CD1c-positive myeloid dendritic cell (primary cell): Measurements from ENCODE around the gene SPINK2.
A peak's percentile ranks its signal among the peaks of the same experiment; 100 is the strongest.

Source experiments
- DNase-seq: peaks from one replicate; pipeline ENCODE4 v3.0.0-alpha.2; 2016; ENCODE audit errors: extremely low spot score

SPINK2 gene

DNA sequence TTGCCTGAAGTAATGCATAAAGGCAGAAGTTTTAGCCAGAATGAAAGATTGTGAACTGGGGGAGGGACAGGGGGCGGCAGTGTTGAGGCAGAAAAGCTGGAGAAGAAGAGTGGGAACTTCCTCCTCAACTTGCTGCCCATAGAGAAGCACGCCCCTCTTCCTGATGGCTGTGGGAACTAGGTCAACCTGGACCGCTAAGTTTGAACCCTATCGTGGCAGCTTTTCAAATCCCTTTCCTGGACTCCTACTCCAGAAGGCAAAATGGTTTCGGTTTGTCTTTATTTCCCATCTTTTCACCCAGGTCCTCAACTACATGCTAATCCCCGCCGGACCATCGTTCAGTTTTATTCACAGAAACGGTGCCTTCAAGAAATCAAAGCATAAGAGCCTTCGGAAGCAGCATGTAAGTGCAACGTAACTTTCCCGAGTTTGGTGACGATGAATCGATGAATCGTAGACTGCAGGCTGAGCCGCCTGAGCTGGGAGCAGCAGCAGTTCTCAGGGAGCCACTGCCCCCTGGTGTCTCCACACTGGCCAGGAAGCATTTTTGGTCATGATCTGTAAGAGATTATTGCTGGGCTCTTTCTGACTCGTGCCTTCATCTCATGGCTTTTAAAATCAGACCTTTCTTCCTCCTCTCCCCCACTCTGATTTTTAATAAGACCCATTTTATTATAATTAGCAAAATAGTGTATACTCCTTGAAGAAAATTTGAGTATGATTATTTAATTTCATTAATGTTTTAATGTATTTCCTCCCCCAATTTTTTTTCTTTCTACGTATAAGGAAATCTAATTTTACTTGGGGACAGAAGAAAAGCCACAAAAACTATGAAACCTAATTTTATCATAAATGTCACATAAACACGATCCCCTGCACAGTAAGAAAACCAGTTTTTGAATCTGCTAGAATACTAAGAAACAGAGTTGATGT, 21.4 kb downstream of the SPINK2 start:
- peak; percentile 82 for DNase-seq

DNA sequence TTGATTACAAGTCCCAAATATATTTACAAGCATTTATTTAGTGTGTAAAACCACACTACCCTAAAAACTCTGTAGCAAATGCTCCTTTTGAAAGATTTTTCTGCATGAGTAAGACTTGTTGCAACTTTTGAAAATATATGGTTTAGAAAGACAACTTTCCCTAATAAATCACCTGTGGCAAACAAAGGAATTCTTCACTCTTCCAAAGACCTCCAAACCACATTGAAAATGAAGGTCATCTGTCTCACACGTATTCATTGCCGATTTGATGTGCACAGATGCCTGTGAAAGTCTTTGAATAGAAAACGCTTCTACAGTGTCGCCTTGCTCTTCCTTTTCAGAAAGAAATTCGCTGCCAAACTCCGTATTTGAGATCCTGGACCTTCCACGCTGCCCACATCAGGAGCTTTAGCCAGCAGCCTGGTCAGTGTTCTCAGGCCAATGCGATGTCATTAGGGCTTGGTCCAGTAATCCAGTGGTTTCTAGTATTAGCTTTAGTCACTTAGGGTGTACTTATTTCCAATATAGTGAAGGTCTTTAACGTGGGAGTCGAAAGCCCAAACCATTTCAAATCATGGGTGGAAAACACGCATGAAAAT, 22.2 kb downstream of the SPINK2 start:
- DNase-seq, result no peak

DNA sequence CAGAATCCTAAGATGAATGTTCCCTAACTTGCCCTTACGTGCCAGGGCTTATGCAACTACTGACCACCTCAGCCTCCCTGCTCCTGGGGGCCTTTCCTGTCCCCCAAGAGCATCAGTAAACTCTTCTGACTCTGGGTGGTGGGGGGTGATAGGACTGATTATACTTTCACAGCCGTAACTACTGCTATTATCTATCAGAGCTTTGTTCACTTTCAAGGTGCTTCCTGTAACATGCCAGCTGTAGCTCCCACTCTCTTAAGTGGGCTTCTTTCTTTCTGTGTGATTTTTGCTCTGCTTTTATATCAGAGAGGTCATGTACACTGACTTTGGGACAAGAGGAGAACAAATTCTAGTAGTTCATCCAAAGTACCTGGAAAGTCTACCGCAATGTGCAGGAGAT, 25.3 kb downstream of the SPINK2 start:
- no peak for DNase-seq

DNA sequence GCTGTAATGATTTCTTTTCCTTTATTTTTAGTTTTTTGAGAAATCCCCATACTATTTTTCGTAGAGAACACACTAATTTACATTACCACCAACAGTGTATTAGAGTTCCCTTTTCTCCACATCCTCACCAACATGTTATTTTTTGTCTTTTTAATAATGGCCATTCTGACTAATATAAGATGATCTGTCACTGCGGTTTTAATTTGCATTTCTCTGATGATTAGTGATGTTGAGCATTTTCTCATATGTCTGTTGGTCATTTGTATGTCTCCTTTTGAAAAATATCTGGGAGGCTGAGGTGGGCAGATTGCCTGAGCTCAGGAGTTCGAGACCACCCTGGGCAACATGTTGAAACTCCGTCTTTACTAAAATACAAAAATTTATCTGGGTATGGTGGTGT, 30.2 kb downstream of the SPINK2 start:
- no peak for DNase-seq

DNA sequence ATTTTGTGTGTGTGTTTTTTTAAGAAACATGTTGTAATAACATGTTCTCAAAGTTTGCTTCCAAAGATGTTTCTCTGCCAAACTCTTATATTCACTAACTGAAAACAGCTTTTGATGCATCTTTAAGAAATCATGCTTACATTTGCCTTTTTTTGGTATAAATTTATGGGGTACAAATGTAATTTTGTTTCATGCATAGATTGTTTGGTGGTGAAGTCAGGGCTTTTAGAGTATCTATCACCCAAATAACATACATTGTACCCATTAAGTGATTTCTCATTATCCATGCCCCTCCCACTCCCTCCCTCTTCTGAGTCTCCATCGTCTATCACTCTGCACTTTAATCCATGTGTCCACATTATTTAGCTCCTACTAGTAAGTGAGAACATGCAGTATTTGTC, 30.8 kb downstream of the SPINK2 start:
- no peak for DNase-seq

DNA sequence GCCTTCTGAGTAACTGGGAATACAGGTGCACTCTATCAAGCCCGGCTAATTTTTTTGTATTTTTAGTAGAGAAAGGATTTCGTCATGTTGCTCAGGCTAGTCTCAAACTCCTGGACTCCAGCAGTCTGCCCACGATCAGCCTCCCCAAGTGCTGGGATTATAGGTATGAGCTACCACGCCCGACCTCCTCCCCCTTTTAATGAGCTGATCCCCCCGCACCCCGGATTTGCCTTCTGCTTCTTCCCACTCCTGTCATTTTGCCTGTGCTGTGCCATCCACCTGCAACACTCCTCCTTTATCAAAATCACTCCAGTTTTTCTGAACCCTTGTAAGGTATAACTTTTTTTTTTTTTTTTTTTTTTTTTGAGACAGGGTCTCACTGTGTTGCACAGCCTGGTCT, 33.4 kb downstream of the SPINK2 start:
- DNase-seq, result no peak

DNA sequence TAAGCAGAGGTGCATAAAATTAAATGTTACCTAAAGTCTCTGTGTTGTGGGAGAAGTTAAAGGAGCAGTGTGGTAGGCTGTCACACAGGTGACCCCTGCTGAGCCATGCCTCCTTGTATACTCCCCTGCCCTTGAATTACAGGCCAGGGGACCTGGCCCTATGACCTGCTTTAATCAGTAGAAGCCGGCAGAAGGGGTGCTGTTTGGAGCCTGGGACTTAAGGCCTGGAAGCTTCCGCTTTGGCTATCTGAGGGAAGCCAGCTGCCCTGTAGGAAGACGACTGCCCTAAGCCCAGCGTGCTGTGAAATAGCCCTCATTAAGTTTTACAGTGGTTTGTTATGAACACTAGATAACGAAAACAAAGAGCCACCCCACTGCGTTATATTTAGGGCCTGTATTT, 34.1 kb downstream of the SPINK2 start:
- DNase-seq, result no peak

DNA sequence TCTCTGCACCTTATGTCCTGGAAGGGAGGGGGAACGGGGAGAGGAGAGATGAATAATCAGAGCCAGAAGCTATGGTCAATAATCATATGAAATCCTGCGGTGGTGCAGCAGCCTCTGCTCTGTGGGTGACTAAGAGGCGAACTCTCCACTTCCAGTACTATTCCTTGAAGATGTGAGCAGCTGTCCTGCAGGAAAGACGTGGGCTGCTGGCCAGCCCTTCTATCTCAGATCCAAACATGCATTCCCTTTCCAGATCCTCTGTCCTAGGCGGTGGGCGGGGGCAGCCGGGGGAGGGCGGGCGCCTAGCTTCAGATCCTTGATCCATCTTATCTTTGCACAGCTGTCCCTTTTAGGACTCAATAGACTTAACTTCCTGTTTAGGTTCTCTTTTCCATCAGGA, 34.5 kb downstream of the SPINK2 start:
- no peak for DNase-seq

DNA sequence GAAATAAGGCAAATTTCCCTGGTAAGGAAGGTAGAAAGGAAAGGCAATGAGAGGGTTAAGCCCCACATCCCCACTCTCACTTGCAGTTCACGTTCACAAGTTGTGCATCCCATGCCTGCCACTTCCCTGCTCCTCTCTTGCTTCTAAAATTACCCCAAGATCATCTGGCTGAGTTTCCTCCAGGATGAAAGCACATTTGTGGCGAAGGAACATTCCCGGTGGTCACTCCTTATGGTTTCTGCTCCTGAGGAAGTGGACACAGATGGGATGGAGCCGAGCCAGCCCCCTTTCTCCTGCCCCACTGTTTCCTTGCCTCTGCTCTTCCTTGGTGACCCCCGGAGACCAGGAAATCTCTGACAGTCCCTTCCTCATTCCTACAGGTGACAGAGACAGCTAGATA, 37.5 kb downstream of the SPINK2 start:
- no peak for DNase-seq

DNA sequence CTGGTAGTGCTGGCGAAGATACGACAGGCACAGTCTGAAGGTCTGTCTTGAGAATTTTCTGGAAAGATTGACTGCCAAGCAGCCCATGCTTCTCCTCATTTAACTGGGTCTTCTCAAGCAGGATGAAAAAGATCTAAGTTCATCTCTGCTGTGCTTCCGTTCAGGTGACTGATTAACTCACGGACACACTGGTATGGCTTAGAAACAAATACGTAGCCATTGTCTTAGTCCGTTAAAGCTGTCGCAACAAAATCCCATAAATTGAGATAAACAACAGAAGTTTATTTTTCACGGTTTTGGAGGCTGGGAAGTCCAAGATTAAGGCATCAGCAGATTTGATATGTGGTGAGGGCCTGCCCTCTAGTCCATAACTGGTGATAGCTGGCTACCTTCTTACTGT, 39.5 kb downstream of the SPINK2 start:
- no peak for DNase-seq

DNA sequence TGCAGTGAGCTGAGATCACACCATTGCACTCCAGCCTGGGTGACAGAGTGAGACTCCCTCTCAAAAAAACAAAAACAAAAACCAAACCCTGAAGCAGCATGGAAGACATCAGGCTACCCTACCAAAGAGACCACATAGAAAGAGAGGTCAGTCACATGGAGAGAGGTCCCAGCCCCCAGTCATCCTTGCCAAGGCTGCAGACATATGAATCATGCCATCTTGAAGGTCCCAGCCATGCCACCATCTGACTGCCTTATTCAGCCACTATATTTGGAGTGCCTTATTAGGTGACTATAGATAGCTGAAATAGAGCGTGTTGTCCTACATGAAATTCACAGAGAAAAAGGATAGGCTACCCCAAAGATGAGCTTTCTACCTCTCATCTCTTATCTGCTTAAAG, 48.2 kb downstream of the SPINK2 start:
- DNase-seq, result no peak

DNA sequence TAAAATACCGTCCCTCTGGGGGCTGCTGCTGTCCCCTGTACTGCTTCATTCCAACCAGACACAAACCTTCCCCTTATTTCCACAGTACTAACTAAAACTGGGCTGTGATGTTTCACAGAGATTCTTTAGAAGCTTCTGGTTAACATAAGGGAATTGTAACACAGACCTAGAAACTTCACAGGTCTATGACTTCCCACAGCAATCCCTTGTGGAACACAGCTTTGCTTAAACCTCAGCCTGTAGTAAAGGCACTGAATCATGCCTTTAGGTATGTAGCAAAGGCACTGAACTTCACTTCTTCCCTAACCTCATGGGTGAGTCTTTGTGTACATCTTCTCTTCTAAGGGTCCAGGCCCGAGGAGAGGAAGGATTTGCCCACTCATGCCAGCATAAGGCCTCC, 49.4 kb downstream of the SPINK2 start:
- DNase-seq, result no peak

DNA sequence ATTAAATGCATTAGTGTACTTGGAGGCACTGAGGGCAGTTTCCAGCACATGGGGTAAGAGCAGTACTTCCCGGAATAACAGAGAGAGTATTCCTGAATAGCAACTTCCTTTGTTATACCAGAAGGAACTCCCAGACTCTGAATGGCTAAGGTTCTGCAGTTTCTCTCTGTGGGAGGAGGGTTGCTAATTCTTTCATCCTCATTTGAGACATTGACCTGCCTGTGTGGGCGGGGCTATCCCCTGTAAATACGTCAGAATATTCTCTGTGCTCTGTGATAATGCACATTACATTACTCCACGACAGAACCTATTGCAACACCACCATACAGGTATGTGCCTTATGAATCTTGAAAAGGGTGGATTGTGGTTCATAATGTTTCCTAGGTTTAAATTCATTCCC, 52.7 kb downstream of the SPINK2 start:
- peak; percentile 15 for DNase-seq

DNA sequence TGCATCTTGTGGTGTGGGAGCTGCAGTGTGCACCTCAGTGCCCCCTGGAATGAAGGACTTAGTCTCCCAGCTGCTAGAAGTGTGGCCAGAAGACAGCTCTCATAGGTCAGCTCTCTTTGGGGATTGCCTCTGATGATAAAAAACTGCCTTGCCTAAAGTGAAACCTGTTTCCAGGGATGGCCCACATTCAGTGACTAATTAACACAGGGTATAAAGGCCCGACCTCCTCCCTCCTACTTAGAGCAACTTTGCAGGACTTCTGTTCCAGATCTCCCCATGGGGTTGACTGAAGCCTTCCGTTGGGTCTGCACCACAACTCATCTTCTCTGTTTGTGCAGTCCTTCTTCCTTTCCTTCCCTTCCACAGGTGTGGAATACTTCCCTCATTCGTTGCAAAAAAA, 53.2 kb downstream of the SPINK2 start:
- no peak for DNase-seq

DNA sequence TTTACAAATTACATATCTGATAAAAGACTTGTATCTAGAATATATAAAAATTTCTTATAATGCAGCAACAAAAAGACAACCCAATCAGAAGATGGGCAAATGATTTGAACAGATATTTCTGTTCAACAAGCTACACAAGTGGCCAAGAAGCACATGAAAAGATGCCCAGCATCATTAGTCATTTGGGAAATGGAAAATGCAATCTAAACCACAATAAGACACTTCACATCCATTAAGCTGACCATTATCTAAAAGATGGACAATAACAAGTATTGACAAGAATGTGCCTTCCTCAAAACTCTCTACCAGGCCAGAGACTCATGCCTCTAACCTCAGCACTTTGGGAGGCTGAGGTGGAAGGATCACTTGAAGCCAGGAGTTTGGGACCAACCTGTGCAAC, 53.9 kb downstream of the SPINK2 start:
- no peak for DNase-seq

DNA sequence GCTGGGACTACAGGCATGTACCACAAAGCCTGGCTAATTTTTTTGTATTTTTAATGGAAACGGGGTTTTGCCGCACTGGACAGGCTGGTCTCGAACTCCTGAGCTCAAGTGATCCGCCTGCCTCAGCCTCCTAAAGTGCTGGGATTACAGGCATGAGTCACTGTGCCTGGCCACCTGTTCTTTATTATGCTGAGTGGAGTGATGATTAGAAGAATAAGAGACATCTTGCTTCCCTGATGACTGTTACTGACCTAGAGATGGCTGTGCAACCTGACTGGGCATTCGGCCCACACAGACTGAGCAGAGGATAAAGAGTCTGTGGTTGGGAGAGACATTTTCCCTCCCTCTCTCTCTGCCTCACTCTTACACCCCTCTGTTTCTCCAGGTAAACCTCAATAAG, 56.7 kb downstream of the SPINK2 start:
- no peak for DNase-seq

DNA sequence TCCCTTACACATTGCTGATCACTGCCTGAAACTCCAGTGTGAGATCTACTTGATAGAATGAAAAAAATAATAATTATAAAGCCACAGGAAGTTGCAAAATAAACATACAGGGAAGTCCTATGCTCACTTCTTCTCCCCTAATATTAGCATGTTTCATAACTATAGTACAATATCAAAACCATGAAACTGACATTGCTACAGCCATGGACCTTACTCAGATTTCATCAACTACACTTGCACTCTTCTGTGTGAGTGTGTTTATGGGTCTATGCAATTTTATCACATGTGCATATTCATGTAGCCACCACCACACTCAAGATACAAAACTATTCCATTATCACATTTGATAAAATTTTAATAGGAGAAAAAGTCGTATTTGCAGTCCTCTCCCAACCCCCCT, 57.3 kb downstream of the SPINK2 start:
- peak; percentile 6 for DNase-seq

DNA sequence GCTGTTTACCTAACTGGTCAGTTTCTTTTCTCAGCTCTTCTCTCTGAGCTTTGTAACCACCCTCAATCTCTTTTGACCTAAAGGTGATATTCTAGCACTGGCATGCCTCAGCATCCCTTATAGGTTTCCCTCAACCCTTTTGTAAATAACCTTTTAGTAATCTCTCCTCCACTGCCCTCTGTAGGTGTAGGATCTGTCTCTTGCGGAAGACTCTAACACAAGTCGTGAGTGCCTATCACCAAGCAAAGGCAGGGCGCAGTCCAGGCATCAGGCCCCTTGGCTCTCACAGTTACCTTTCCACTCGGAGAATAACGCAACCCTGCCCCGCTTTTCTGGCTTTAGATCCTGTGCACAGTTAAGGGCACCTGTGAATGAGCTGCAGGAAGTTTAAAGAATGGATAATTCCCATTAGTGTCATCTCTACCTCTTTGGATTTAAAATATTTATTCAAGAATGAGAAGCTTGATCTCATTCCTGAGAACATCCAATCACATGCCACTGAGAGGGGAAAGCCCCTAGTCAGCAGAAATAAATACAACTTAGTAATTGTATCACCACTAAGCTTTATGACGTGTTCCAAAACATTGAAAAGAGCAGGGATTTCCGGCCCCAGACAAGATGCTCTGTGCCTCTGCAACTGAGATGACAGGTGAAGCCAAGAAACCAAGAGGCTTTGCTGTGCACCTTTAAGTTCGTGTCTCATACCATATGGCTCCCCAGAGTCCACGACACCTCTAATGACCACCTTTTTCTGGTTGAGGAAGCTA, 58.8 kb downstream of the SPINK2 start:
- DNase-seq, result no peak

DNA sequence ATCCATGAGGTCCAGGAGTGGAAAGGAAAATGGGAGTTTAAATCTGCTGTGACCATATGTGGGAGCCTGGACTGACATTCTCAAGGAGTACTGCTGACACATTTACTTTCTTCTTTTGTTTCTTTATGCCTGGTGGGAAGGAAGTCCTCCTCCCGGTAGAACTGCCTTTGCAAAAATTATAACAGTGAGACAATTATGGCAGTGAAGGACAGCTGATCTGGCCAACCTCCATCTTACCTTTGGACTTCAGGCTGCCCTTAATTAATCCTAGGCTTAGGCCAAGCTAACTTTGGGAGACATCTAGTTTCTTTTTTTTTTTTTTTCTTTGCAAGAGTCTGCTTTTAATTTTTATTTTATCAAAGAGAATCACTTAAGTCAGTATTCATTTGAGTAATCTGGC, 61.3 kb downstream of the SPINK2 start:
- no peak for DNase-seq
